Measurements from ENCODE around the gene HECTD4. TPM values are rescaled to one million over a fixed set of nuclear protein-coding genes. Genes with fewer than 3 reads are reported as not detected.
"Not testable (repeated sequence)": the region's sequence is repeated elsewhere in the genome, so short reads cannot be mapped to it uniquely, and the experiment has no call there.

Gene HECTD4
- total and polyA plus RNA-seq, 7 donors, result 2.1 to 22.8 (median 14.6) TPM

DNA sequence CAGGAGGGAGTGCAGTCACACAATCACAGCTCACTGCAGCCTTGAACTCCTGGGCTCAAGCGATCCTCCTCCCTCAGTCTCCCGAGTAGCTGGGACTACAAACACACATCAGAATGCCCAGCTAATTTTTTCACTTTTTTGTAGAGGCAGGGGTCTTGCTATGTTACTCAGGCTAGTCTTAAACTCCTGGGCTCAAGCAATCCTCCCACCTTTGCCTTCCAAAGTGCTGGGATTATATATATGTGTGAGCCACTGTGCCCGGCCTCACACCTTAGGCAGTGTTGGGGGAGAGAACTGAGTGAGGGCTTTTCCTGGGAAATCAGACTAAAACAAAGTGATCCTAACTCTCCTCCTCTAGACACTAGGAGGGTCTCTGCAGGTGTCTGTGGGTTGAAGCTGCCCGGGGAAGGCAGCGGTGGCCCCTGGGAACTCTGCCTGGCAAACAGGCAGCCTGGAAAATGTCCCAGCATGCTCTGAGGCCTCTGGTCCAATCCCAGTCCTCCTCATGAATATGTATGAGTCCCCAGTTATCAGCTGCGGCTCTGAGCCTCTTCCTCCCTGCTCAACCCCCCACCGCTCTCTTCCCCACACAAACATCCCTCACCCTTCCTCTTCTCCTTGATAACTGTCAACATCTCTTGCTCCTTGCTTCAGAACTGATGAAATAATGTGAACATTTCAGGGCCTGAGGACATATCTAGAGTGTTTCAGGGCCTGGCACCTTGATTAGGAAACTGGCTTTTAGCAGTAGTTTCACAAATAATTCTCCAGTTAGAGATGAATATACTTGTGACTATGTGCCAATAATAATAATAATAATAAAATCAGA is 265.8 kb downstream of the HECTD4 start:
- Histone ChIP-seq H3K36me3 (ENCODE audit: insufficient read depth in 1 of 2, low read depth in 1 of 2) (no peaks in the 10 kb centered on the region), H3K27ac (peak overlapping the region; percentile 65), H3K27me3 (ENCODE audit: insufficient read depth in 3 of 3, low read length in 2 of 3) (no peaks in the 10 kb centered on the region), H3K4me3 (peak overlapping the region; percentile 38), H3K4me1 (peaks cover under 1% of the 10 kb centered on the region), H3K9me3 (no peaks in the 10 kb centered on the region)
- intact Hi-C loops (cut with DNase I), result no loop called here
- WGBS, 3 donors, result 36 to 43% (median 39%) methylated on average over 7 of the region's 7 CpGs
- DNase-seq (peak; percentile 50 to 82), ATAC-seq (peak; percentile 91 to 98 (median 96))
- TF ChIP-seq, protein P1, sequence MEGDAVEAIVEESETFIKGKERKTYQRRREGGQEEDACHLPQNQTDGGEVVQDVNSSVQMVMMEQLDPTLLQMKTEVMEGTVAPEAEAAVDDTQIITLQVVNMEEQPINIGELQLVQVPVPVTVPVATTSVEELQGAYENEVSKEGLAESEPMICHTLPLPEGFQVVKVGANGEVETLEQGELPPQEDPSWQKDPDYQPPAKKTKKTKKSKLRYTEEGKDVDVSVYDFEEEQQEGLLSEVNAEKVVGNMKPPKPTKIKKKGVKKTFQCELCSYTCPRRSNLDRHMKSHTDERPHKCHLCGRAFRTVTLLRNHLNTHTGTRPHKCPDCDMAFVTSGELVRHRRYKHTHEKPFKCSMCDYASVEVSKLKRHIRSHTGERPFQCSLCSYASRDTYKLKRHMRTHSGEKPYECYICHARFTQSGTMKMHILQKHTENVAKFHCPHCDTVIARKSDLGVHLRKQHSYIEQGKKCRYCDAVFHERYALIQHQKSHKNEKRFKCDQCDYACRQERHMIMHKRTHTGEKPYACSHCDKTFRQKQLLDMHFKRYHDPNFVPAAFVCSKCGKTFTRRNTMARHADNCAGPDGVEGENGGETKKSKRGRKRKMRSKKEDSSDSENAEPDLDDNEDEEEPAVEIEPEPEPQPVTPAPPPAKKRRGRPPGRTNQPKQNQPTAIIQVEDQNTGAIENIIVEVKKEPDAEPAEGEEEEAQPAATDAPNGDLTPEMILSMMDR (IDR thresholded peaks at IDR 0.05), result no peak

GRCh38 chr12:112115259-112116045 is 266.8 kb downstream of the HECTD4 start:
- intact Hi-C loops (cut with DNase I), result no loop called here
- no peaks in the 10 kb centered on the region for H3K27me3 ChIP-seq (ENCODE audit: insufficient read depth in 3 of 3, low read length in 2 of 3)
- 93 to 95% (median 94%) methylated on average over 6 of the region's 6 CpGs for WGBS, 3 donors
- H3K27ac ChIP-seq, result no peak overlapping the region
- H3K4me1 ChIP-seq, result no peaks in the 10 kb centered on the region
- no peaks in the 10 kb centered on the region for H3K36me3 ChIP-seq (ENCODE audit: insufficient read depth in 1 of 2, low read depth in 1 of 2)
- TF ChIP-seq, protein P1 (IDR thresholded peaks at IDR 0.05), result no peak
- DNase-seq (no peak), ATAC-seq (no peak)
- no peaks in the 10 kb centered on the region for H3K9me3 ChIP-seq
- H3K4me3 ChIP-seq, result no peak overlapping the region

DNA sequence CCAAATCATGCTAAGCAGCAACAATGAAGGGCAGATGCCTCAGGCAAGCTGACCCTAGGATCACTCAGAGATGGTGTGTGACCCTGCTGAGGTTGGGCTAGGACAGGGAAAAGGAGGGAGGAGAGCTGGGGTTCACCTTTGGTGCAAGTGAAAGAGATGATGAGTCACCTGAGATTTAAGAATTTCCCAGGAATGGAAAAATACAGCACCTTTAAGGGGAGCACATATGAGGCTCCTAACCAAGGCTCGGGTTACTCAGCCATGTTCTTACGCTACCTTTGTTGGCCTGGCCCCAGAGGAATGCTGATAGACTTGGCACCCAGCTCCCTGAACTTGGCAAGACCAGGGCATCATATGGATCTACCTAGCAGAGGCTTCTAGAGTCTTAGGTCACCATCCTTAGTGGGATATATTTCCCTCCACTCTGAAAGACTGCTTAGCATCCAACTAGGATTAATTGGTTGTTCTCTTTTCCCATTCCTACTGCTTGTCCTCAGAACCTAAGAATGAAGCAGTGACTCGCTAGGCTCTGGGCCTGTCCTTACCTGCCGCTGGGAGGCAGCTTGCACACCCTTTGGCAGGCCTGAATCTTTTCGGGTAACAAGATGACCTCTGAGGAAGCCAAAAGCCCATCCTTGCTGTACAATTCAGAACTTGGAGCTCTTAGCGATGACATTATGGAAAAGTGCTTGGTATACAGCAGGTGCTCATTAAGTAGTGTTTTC is 269.7 kb downstream of the HECTD4 start:
- no peak for ATAC-seq
- 75 to 86% (median 85%) methylated on average over 6 of the region's 6 CpGs for WGBS, 3 donors

DNA sequence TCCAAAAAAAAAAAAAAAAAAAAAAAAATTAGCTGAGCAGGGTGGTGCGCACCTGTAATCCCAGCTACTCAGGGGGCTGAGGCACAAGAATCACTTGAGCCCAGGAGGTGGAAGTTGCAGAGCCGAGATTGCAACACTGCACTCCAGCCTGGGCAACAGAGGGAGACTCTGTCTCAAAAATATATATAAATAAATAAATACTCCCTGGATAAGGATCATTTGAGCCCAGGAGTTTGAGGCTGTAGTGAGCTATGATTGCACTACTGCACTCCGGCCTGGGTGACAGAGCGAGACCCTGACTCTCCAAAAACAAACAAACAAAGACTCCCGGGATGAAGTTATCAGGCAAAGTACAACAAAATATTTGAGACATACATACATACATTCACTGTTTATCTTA is 270.3 kb downstream of the HECTD4 start:
- intact Hi-C loops (cut with DNase I), result no loop called here

More for the DNA sequence above, 269.7 kb downstream of the HECTD4 start:
- H3K4me1 ChIP-seq, result peaks cover 4% of the 10 kb centered on the region
- no peaks in the 10 kb centered on the region for H3K9me3 ChIP-seq
- H3K36me3 ChIP-seq (ENCODE audit: insufficient read depth in 1 of 2, low read depth in 1 of 2), result no peaks in the 10 kb centered on the region
- H3K27me3 ChIP-seq (ENCODE audit: insufficient read depth in 3 of 3, low read length in 2 of 3), result no peaks in the 10 kb centered on the region
- H3K27ac ChIP-seq, result no peak overlapping the region
- no peak for DNase-seq
- TF ChIP-seq, protein P1 (IDR thresholded peaks at IDR 0.05), result no peak
- H3K4me3 ChIP-seq, result no peak overlapping the region
- intact Hi-C loops (cut with DNase I), result no loop called here

DNA sequence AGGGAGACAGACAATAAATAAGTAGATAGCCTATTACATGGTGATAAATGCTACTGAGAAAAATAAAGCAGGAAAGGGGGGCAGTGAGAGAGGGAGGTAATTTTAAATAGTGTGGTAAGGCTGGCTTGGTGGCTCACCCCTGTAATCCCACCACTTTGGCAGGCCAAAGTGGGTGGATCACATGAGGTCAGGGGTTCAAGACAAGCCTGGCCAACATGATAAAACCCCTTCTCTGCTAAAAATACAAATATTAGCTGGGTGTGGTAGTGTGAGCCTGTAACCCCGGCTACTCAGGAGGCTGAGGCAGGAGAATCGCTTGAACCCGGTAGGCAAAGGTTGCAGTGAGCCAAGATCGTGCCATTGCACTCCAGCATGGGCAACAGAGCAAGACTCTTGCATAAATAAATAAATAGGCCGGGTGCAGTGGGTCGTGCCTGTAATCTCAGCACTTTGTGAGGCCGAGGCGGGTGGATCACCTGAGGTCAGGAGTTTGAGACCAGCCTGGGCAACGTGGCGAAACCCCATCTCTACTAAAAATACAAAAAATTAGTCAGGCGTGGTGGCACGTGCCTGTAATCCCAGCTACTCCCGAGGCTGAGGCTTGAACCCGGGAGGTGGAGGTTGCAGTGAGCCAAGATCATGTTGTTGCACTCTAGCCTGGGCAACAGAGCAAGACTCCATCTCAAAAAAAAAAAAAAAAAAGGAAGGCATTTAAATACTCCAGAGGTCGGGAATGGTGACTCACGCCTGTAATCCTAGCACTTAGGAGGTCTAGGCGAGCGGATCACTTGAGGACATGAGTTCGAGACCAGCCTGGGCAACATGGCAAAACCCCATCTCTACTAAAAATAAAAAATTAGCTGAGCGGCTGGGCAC is 271.2 kb downstream of the HECTD4 start:
- H3K27me3 ChIP-seq (ENCODE audit: insufficient read depth in 3 of 3, low read length in 2 of 3); H3K9me3 ChIP-seq; H3K27ac ChIP-seq; H3K36me3 ChIP-seq (ENCODE audit: insufficient read depth in 1 of 2, low read depth in 1 of 2); DNase-seq; ATAC-seq; intact Hi-C loops (cut with DNase I); H3K4me3 ChIP-seq: not testable (repeated sequence)
- 85 to 91% (median 87%) methylated on average over 20 of the region's 20 CpGs for WGBS, 3 donors
- peaks cover 19% of the 10 kb centered on the region for H3K4me1 ChIP-seq

More for the DNA sequence above, 270.3 kb downstream of the HECTD4 start:
- DNase-seq, result no peak
- no peak overlapping the region for H3K4me3 ChIP-seq
- H3K4me1 ChIP-seq, result peaks cover 10% of the 10 kb centered on the region
- TF ChIP-seq, protein P1 (IDR thresholded peaks at IDR 0.05), result no peak
- H3K9me3 ChIP-seq, result no peaks in the 10 kb centered on the region
- no peaks in the 10 kb centered on the region for H3K36me3 ChIP-seq (ENCODE audit: insufficient read depth in 1 of 2, low read depth in 1 of 2)
- no peaks in the 10 kb centered on the region for H3K27me3 ChIP-seq (ENCODE audit: insufficient read depth in 3 of 3, low read length in 2 of 3)
- H3K27ac ChIP-seq, result no peak overlapping the region
- ATAC-seq, result no peak
- WGBS, 3 donors, result 80 to 92% (median 89%) methylated on average over 5 of the region's 5 CpGs

All from psoas muscle (tissue), 8 donors.